Measurements from ENCODE around the gene TMEM132C.

Gene TMEM132C

DNA sequence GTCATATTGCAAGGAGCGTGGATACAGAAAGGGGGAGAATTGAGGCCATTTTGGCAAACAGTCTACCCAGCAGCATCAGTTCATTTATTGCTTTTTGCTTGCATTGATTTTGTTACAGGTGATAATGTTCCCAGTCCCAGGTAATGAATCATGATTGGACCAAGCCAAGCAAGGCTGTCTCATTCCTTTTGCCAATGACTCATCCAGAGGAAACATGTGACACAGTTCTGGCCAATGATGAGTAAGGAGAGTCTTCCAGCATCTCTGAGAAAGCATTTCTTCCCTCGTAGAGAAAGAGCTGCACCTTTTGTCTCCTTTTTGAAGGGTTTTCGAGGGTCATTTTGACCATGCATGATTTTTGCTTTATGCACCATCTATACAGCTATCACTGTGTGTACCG, 488.6 kb downstream of the TMEM132C start:
- no peak for DNase-seq (ENCODE audit: low read depth in 1 of 2, low spot score in 1 of 2)

Measured in activated T-helper 1 cell treated with anti-CD3 and anti-CD28 coated beads, Interleukin-2, amount 50 U/mL, for 16 hours (primary cell).